BJ (cell line): ENCODE data around the gene PDZRN4. TPM values are rescaled to one million over a fixed set of nuclear protein-coding genes. Genes with fewer than 3 reads are reported as not detected.
"Not testable (repeated sequence)": the region's sequence is repeated elsewhere in the genome, so short reads cannot be mapped to it uniquely, and the experiment has no call there.

Experiments used
- CTCF ChIA-PET: fragments of 350-600 bp; formaldehyde crosslinking; extraction: SDS; loops from one replicate; lab custom pipeline; 2021; ENCODE audit warnings: antibody characterized with exemption, inconsistent platforms; lab: Yijun Ruan, JAX
- POLR2A ChIA-PET: fragments of 300-600 bp; sonication (Branson Sonifier 250); formaldehyde crosslinking; extraction: SDS; loops from one replicate; lab custom pipeline; 2021; ENCODE audit warnings: antibody characterized with exemption; lab: Charles Lee
- DNase-seq: peaks from one replicate; pipeline ENCODE4 v3.0.0-alpha.2; 2011; ENCODE audit warnings: low read depth
- H3K27me3 ChIP-seq: 2 replicates; pipeline ENCODE4 v1.6.0; 2011; ENCODE audit warnings: low read length; ENCODE audit not compliant: control insufficient read depth, insufficient read depth
- H3K36me3 ChIP-seq: 2 replicates; pipeline ENCODE4 v1.5.1; 2011; ENCODE audit warnings: low read length; ENCODE audit not compliant: control insufficient read depth, insufficient read depth
- H3K4me3 ChIP-seq: 2 replicates; pipeline ENCODE4 v1.5.1; 2011; ENCODE audit warnings: low read depth, mild to moderate bottlenecking, control low read depth, low read length
- CTCF ChIP-seq: IDR thresholded peaks from 2 replicates; pipeline ENCODE4 v1.5.1; 2011; ENCODE audit warnings: low read depth, mild to moderate bottlenecking, control low read depth, inconsistent platforms, low read length, moderate library complexity; ENCODE audit not compliant: insufficient read depth
- polyA plus RNA-seq: library from polyadenylated mRNA; depleted of rRNA; stranded (reverse); fragments of >200 nt; gene quantifications from 2 replicates; pipeline ENCODE4 v1.2.3, GENCODE V29; 2011

Gene PDZRN4
- polyA plus RNA-seq, 1 experiment = not detected

DNA sequence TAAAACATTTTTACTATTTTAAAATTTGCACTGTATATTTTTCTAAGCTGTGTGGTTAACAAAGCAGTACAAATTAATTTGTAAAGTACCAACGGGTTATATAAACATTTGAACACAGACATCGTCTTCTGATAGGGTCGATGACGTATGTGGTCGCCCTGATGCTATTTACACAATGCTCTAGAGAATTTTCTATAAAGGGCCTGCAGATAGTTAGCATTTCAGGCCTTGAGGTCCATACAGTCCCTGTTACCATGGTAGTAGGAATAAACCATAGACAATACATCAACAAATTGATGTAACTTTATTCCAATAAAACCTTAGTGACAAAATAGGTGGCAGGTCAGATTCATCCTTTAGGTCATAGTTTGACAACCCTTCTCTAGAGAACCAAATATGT is 25.7 kb upstream of the PDZRN4 start:
- ChIA-PET POLR2A (no interaction called here), CTCF (no interaction called here)
- no peaks in the 10 kb centered on the region for H3K27me3 ChIP-seq
- no peak overlapping the region for H3K4me3 ChIP-seq
- DNase-seq = no peak
- TF ChIP-seq CTCF = no peak
- H3K36me3 ChIP-seq = no peaks in the 10 kb centered on the region

GRCh38 chr12:41167701-41168100 is 20.4 kb upstream of the PDZRN4 start:
- DNase-seq = no peak
- H3K36me3 ChIP-seq = no peaks in the 10 kb centered on the region
- CTCF ChIA-PET = no interaction called here
- POLR2A ChIA-PET = no interaction called here
- no peaks in the 10 kb centered on the region for H3K27me3 ChIP-seq
- TF ChIP-seq CTCF = no peak
- no peak overlapping the region for H3K4me3 ChIP-seq

DNA sequence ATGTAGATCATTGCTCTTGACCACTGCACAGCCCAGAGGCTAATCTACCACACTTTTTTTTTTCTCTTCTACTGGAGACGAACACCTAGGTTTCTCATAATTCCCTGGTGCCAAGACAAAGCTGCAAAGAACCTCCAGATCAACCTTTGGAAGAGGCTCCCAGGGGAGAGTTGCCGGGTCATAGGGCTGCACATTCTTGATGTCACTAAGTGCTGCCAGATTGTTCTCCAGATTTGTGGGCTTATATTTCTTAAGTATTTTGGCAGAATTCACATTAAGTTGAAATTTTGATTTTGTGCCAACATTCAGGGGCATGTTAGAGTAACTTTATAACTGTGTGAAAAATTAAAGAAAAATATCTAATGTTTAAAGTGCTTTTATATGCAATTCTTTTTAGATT is 13.5 kb upstream of the PDZRN4 start:
- ChIA-PET POLR2A (no interaction called here), CTCF (no interaction called here)

DNA sequence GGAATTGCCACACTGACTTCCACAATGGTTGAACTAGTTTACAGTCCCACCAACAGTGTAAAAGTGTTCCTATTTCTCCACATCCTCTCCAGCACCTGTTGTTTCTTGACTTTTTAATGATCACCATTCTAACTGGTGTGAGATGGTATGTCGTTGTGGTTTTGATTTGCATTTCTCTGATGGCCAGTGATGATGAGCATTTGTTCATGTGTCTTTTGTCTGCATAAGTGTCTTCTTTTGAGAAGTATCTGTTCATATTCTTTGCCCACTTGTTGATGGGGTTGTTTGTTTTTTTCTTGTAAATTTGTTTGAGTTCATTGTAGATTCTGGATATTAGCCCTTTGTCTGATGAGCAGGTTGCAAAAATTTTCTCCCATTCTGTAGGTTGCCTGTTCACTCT is 8.6 kb upstream of the PDZRN4 start:
- H3K4me3 ChIP-seq, DNase-seq, POLR2A ChIA-PET, H3K36me3 ChIP-seq, CTCF ChIA-PET, H3K27me3 ChIP-seq: not testable (repeated sequence)

More for the DNA sequence above, 13.5 kb upstream of the PDZRN4 start:
- Histone ChIP-seq H3K27me3 (no peaks in the 10 kb centered on the region), H3K36me3 (no peaks in the 10 kb centered on the region), H3K4me3 (no peak overlapping the region)
- no peak for TF ChIP-seq CTCF
- DNase-seq = no peak

- ChIA-PET CTCF (no interaction called here), POLR2A (no interaction called here)
- no peak for TF ChIP-seq CTCF
- no peak for DNase-seq
- Histone ChIP-seq H3K36me3 (no peaks in the 10 kb centered on the region), H3K27me3 (peaks cover 23% of the 10 kb centered on the region), H3K4me3 (no peak overlapping the region)
Measured at GRCh38 chr12:41184864-41185263, 3.3 kb upstream of the PDZRN4 start.

- no peak for TF ChIP-seq CTCF
- Histone ChIP-seq H3K36me3 (no peaks in the 10 kb centered on the region), H3K27me3 (peaks cover 24% of the 10 kb centered on the region), H3K4me3 (no peak overlapping the region)
- DNase-seq = no peak
- ChIA-PET POLR2A (no interaction called here), CTCF (interaction anchor here (0.6 kb wide), 1 partner anchor 53 kb away, joined by 3 read pairs; no protein-coding TSS in a partner anchor)
Measured at GRCh38 chr12:41186026-41186425, 2.1 kb upstream of the PDZRN4 start.
